AG04450 (cell line): ENCODE results near the gene HSD11B2. TPM values are rescaled to one million over a fixed set of nuclear protein-coding genes. Genes with fewer than 3 reads are reported as not detected.

ENCODE experiments used
- CTCF ChIA-PET: fragments of 300-600, 350-600 bp; formaldehyde crosslinking; extraction: SDS; loops from one replicate; lab custom pipeline; 2022; ENCODE audit warnings: antibody characterized with exemption, inconsistent platforms; lab: Charles Lee
- POLR2A ChIA-PET: fragments of 350-600 bp; formaldehyde crosslinking; extraction: SDS; loops from one replicate; lab custom pipeline; 2021; ENCODE audit warnings: antibody characterized with exemption, inconsistent platforms; lab: Yijun Ruan, JAX
- DNase-seq: peaks from one replicate; pipeline ENCODE4 v3.0.0-alpha.2; 2011; ENCODE audit warnings: low read depth, low spot score
- H3K27ac ChIP-seq: one replicate; pipeline ENCODE4 v1.5.1; 2012; ENCODE audit warnings: low read depth, low read length, control low read depth
- H3K27me3 ChIP-seq: one replicate; pipeline ENCODE4 v1.6.0; 2012; ENCODE audit warnings: low read length; ENCODE audit not compliant: control insufficient read depth, insufficient read depth
- H3K4me3 ChIP-seq: 2 replicates; pipeline ENCODE4 v1.5.1; 2011; ENCODE audit warnings: mild to moderate bottlenecking, low read depth, low read length, control low read depth
- H3K9me3 ChIP-seq: 2 replicates; pipeline ENCODE4 v1.5.1; 2012; ENCODE audit warnings: low read length; ENCODE audit not compliant: control insufficient read depth, insufficient read depth
- CTCF ChIP-seq: IDR thresholded peaks from 2 replicates; pipeline ENCODE4 v1.5.1; 2011; ENCODE audit warnings: low read depth, low read length, control low read depth, inconsistent platforms
- polyA plus RNA-seq: library from polyadenylated mRNA; depleted of rRNA; stranded (reverse); fragments of >200 nt; gene quantifications from 2 replicates; pipeline ENCODE4 v1.2.3, GENCODE V29; 2011

Gene HSD11B2
- polyA plus RNA-seq, 1 experiment, result not detected

GRCh38 chr16:67463059-67463458 lies 32.1 kb downstream of the HSD11B2 start:
- ChIA-PET CTCF (interaction anchor here (1.1 to 7.7 kb wide), 4 partner anchors 16 to 37 kb away, joined by 3 to 154 read pairs (median 10); partner anchors contain the start of genes ATP6V0D1 and HSD11B2), POLR2A (interaction anchor here (0.7 to 1.0 kb wide), 2 partner anchors 17 to 200 kb away, joined by 3 to 4 read pairs; no protein-coding TSS in a partner anchor)
- H3K27ac ChIP-seq, result no peak overlapping the region
- H3K9me3 ChIP-seq, result no peaks in the 10 kb centered on the region
- no peak for TF ChIP-seq CTCF
- no peak overlapping the region for H3K4me3 ChIP-seq
- DNase-seq, result no peak
- no peaks in the 10 kb centered on the region for H3K27me3 ChIP-seq

- ChIA-PET POLR2A (interaction anchor here (0.7 to 1.0 kb wide), 2 partner anchors 16 to 199 kb away, joined by 3 to 4 read pairs; no protein-coding TSS in a partner anchor), CTCF (interaction anchor here (1.1 to 7.7 kb wide), 3 partner anchors 17 to 37 kb away, joined by 3 to 154 read pairs (median 7); partner anchors contain the start of genes ATP6V0D1 and HSD11B2)
- Histone ChIP-seq H3K4me3 (no peak overlapping the region), H3K9me3 (no peaks in the 10 kb centered on the region), H3K27ac (no peak overlapping the region), H3K27me3 (no peaks in the 10 kb centered on the region)
- no peak for TF ChIP-seq CTCF
- no peak for DNase-seq
Observed at GRCh38 chr16:67463691-67464090, 32.8 kb downstream of the HSD11B2 start.

- no peaks in the 10 kb centered on the region for H3K9me3 ChIP-seq
- no peak overlapping the region for H3K4me3 ChIP-seq
- no peak for DNase-seq
- no peaks in the 10 kb centered on the region for H3K27me3 ChIP-seq
- ChIA-PET CTCF (interaction anchor here (1.4 to 7.7 kb wide), 2 partner anchors 17 to 38 kb away, joined by 8 to 154 read pairs; partner anchors contain the start of gene ATP6V0D1), POLR2A (no interaction called here)
- no peak overlapping the region for H3K27ac ChIP-seq
- TF ChIP-seq CTCF, result no peak
Observed at GRCh38 chr16:67464565-67464964, 33.6 kb downstream of the HSD11B2 start.

GRCh38 chr16:67466581-67466980 lies 35.7 kb downstream of the HSD11B2 start:
- no peak overlapping the region for H3K4me3 ChIP-seq
- H3K27ac ChIP-seq, result no peak overlapping the region
- DNase-seq, result no peak
- H3K27me3 ChIP-seq, result no peaks in the 10 kb centered on the region
- ChIA-PET CTCF (interaction anchor here (0.7 to 7.7 kb wide), 13 partner anchors 8 to 211 kb away, joined by 3 to 154 read pairs (median 5); partner anchors contain the start of gene HSD11B2), POLR2A (no interaction called here)
- no peak for TF ChIP-seq CTCF
- H3K9me3 ChIP-seq, result no peaks in the 10 kb centered on the region

- no peak for TF ChIP-seq CTCF
- Histone ChIP-seq H3K27me3 (no peaks in the 10 kb centered on the region), H3K4me3 (no peak overlapping the region), H3K9me3 (no peaks in the 10 kb centered on the region), H3K27ac (no peak overlapping the region)
- CTCF ChIA-PET, result interaction anchor here (0.7 to 7.7 kb wide), 5 partner anchors 12 to 42 kb away, joined by 3 to 154 read pairs (median 3); partner anchors contain the start of genes ATP6V0D1 and HSD11B2
- DNase-seq, result no peak
- POLR2A ChIA-PET, result no interaction called here
Observed at GRCh38 chr16:67468731-67469130, 37.8 kb downstream of the HSD11B2 start.
